Activated gamma-delta T cell treated with anti-CD3 and anti-CD28 coated beads, Interleukin-2, amount 50 U/mL, for 16 hours (primary cell): ENCODE results near the gene TTC12.

Source experiments
- DNase-seq: peaks from one replicate; pipeline ENCODE4 v3.0.0-alpha.2; 2020; ENCODE audit warnings: low read depth

The TTC12 gene

GRCh38 chr11:113373981-113374560 lies 59.7 kb downstream of the TTC12 start:
- no peak for DNase-seq

GRCh38 chr11:113375402-113375801 lies 61.0 kb downstream of the TTC12 start:
- no peak for DNase-seq

GRCh38 chr11:113376156-113376555 lies 61.8 kb downstream of the TTC12 start:
- DNase-seq: no peak

- DNase-seq: no peak
Measured at GRCh38 chr11:113377681-113378412, 63.5 kb downstream of the TTC12 start.

- DNase-seq: no peak
Measured at GRCh38 chr11:113378692-113379091, 64.3 kb downstream of the TTC12 start.

- DNase-seq: no peak
Measured at GRCh38 chr11:113382121-113382520, 67.7 kb downstream of the TTC12 start.

- no peak for DNase-seq
Measured at GRCh38 chr11:113384551-113384950, 70.2 kb downstream of the TTC12 start.

- DNase-seq: no peak
Measured at GRCh38 chr11:113385749-113386148, 71.4 kb downstream of the TTC12 start.

- no peak for DNase-seq
Measured at GRCh38 chr11:113386866-113387265, 72.5 kb downstream of the TTC12 start.

GRCh38 chr11:113387605-113388211 lies 73.3 kb downstream of the TTC12 start, which contains the start of gene ANKK1:
Gene ANKK1 (plus strand): TSS chr11:113387779. CDS start chr11:113387885, 106 bp downstream.
- no peak for DNase-seq

- DNase-seq: no peak
Measured at GRCh38 chr11:113389272-113389671, 74.9 kb downstream of the TTC12 start.

- DNase-seq: no peak
Measured at GRCh38 chr11:113392236-113392921, 78.0 kb downstream of the TTC12 start.

GRCh38 chr11:113393501-113393985 lies 79.2 kb downstream of the TTC12 start:
- DNase-seq: no peak

GRCh38 chr11:113394919-113395318 lies 80.5 kb downstream of the TTC12 start:
- no peak for DNase-seq

- DNase-seq: no peak
Measured at GRCh38 chr11:113395782-113396336, 81.5 kb downstream of the TTC12 start.

GRCh38 chr11:113396690-113397089 lies 82.3 kb downstream of the TTC12 start:
- DNase-seq: no peak

- no peak for DNase-seq
Measured at GRCh38 chr11:113397212-113397611, 82.8 kb downstream of the TTC12 start.

- DNase-seq: no peak
Measured at GRCh38 chr11:113397821-113398220, 83.4 kb downstream of the TTC12 start.

GRCh38 chr11:113398669-113399430 lies 84.5 kb downstream of the TTC12 start:
- no peak for DNase-seq

GRCh38 chr11:113400631-113401230 lies 86.3 kb downstream of the TTC12 start:
- DNase-seq: no peak

GRCh38 chr11:113401718-113402117 lies 87.3 kb downstream of the TTC12 start:
- DNase-seq: no peak
